ACC112 (cell line): ENCODE data around the gene GAS7.

ENCODE experiments used
- H2AFZ ChIP-seq: fragments of 200-600 bp; sonication (generic); one replicate; pipeline ENCODE4 v1.6.0; 2017; ENCODE audit warnings: antibody characterized with exemption, low read length; ENCODE audit not compliant: unreplicated experiment
- H3K27ac ChIP-seq: fragments of 200-600 bp; sonication (generic); 2 replicates; pipeline ENCODE4 v1.5.1; 2014; ENCODE audit warnings: low read depth, mild to moderate bottlenecking, antibody characterized with exemption, low read length, moderate library complexity
- H3K27me3 ChIP-seq: fragments of 200-600 bp; sonication (generic); 2 replicates; pipeline ENCODE4 v1.6.1; 2014; ENCODE audit warnings: mild to moderate bottlenecking, antibody characterized with exemption, low read length, moderate library complexity, mixed read lengths; ENCODE audit not compliant: insufficient read depth
- H3K36me3 ChIP-seq: fragments of 200-600 bp; sonication (generic); 2 replicates; pipeline ENCODE4 v1.6.1; 2016; ENCODE audit warnings: mild to moderate bottlenecking, antibody characterized with exemption, low read length, moderate library complexity, mixed read lengths; ENCODE audit not compliant: insufficient read depth
- H3K4me1 ChIP-seq: fragments of 200-600 bp; sonication (generic); one replicate; pipeline ENCODE4 v1.6.1; 2016; ENCODE audit warnings: low read length, mixed read lengths; ENCODE audit not compliant: insufficient read depth, unreplicated experiment, control insufficient read depth
- H3K4me3 ChIP-seq: fragments of 200-600 bp; sonication (generic); 2 replicates; pipeline ENCODE4 v1.5.1; 2014; ENCODE audit warnings: mild to moderate bottlenecking, low read depth, low read length
- H3K79me2 ChIP-seq: fragments of 200-600 bp; sonication (generic); one replicate; pipeline ENCODE4 v1.6.0; 2016; ENCODE audit warnings: low read length; ENCODE audit not compliant: control insufficient read depth, unreplicated experiment, insufficient read depth

The GAS7 gene

DNA sequence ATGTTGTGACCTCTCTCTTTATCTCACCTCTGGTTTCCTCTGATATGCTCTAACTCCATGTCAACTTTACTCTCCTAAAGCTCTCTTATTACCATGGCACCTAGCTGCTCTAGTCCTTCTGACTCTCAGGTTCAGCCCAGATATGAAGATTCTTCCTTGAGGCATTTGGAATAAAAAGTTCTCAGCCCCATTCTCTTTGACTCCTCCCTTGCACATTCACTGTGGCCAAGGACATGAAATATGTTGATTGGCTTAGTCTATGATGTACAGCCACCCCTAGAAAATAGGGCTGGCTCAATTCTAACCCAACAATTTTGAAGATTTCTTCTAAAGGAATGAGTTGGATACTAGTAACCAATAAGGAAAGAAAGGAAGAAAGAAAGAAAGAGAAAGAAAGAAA lies 20.8 kb upstream of the GAS7 start:
- Histone ChIP-seq H3K36me3 (no peaks in the 10 kb centered on the region), H3K27me3 (no peaks in the 10 kb centered on the region), H3K4me1 (no peaks in the 10 kb centered on the region), H3K79me2 (no peaks in the 10 kb centered on the region), H2AFZ (no peak overlapping the region), H3K27ac (no peak overlapping the region), H3K4me3 (no peak overlapping the region)

DNA sequence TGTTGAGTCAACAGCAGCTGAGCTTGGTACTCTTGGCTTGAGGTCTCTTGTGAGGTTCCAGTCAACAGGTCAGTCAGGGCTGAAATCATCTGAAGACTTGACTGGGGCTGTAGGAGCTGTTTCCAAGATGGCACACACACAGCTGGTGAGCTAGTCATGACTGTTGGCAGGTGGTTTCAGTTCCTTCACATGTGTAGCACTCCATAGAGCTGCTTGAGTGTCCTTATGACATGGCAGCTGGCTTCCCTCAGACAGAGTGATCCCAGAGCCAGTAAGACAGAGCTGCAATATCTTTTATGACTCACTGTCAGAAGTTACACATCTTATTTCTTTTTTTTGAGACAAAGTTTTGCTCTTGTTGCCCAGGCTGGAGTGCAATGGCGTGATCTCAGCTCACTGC lies 19.5 kb upstream of the GAS7 start:
- Histone ChIP-seq H3K79me2 (no peaks in the 10 kb centered on the region), H3K4me1 (no peaks in the 10 kb centered on the region), H2AFZ (no peak overlapping the region), H3K27ac (no peak overlapping the region), H3K36me3 (no peaks in the 10 kb centered on the region), H3K27me3 (no peaks in the 10 kb centered on the region), H3K4me3 (no peak overlapping the region)

DNA sequence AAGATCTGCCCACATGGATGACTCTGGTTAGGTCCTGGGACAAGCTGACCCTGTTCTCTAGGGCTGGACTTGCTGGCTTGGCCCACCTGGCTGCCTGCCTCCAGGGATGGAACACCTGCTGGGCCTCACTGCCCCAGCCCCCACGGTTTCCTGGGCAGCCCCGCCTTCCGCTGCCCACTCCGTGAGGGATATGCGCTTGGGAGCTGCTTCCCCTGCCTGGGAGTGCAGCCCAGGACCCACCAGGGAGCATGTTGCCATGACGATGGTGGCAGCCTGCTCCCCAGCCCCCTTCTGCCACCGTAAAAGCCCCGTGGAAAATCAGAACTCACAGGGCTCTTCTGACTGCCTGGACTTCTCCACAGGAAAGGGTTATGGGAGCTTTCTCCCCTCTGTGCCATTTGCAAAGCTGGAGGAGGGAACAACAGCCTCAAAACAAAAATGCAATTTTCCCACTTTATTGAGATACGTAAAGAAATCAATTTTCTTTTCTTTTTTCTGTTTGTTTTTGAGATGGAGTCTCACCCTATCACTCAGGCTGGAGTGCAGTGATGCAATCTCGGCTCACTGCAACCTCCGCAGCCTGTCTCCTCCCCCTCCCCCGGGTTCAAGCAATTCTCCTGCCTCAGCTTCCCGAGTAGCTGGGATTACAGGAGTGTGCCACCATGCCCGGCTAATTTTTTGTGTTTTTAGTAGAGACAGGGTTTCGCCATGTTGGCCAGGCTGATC lies 18.0 kb upstream of the GAS7 start:
- H2AFZ ChIP-seq = no peak overlapping the region
- H3K27me3 ChIP-seq = no peaks in the 10 kb centered on the region

DNA sequence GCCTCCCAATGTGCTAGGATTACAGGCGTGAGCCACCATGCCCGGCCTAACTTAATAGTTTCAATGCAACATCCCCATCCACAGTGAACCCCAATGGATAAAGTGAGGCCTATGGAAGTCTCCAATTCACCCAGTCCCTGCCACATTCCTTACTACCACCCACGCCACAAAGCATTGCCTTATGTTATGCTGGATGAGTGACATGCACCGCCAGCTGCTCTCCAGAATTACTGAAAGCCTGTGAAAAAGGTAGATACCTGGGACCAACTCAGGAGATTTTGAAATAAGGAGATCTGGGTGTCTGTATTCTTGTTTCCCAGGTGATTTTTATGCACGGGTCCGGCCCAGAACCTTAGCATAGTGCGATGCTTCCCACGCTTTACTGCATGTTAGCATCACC lies 16.9 kb upstream of the GAS7 start:
- Histone ChIP-seq H3K4me1 (no peaks in the 10 kb centered on the region), H3K4me3 (no peak overlapping the region), H3K27ac (no peak overlapping the region), H2AFZ (no peak overlapping the region), H3K79me2 (no peaks in the 10 kb centered on the region), H3K36me3 (no peaks in the 10 kb centered on the region), H3K27me3 (no peaks in the 10 kb centered on the region)

More for the DNA sequence above, 18.0 kb upstream of the GAS7 start:
- Histone ChIP-seq H3K4me1 (no peaks in the 10 kb centered on the region), H3K79me2 (no peaks in the 10 kb centered on the region), H3K36me3 (no peaks in the 10 kb centered on the region), H3K27ac (no peak overlapping the region), H3K4me3 (no peak overlapping the region)

DNA sequence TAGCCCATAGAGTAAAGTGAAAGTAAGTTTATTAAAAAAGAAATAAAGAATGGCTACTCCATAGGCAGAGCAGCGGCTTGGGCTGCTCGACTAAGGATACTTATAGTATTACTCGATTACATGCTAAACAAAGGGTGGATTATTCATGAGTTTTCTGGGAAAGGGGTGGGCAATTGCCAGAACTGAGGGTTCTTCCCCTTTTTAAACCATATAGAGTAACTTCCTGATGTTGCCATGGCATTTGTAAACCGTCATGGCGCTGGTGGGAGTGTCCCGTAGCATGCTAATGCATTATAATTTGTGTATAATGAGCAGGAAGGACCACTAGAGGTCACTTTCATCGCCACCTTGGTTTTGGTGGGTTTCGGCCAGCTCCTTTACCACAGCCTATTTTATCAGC lies 13.3 kb upstream of the GAS7 start:
- H3K27ac ChIP-seq = no peak overlapping the region
- no peaks in the 10 kb centered on the region for H3K79me2 ChIP-seq
- H3K4me3 ChIP-seq = no peak overlapping the region
- no peak overlapping the region for H2AFZ ChIP-seq
- no peaks in the 10 kb centered on the region for H3K36me3 ChIP-seq
- H3K27me3 ChIP-seq = no peaks in the 10 kb centered on the region
- no peaks in the 10 kb centered on the region for H3K4me1 ChIP-seq

DNA sequence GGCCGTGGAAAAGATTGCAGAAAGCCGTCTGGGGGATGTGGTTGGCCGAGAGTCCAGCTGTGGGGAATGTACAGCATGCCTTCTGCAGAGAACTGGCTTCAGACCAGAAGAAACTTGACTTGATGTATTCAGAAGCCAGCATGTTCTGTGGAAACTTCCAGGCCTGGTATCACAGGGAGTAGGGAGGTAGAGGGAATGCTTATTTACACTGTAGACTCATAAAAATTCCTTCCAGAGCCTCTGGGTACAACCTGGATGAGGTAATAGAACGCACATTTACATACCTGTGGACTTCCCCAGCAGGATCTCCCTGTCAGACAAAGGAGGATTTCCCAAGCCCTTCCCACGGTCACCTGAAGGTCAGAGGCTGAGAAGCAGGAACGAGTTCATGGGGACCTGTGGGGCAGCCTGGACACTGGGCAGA lies 11.8 kb upstream of the GAS7 start:
- Histone ChIP-seq H3K4me1 (no peaks in the 10 kb centered on the region), H3K36me3 (no peaks in the 10 kb centered on the region), H3K27ac (no peak overlapping the region)

DNA sequence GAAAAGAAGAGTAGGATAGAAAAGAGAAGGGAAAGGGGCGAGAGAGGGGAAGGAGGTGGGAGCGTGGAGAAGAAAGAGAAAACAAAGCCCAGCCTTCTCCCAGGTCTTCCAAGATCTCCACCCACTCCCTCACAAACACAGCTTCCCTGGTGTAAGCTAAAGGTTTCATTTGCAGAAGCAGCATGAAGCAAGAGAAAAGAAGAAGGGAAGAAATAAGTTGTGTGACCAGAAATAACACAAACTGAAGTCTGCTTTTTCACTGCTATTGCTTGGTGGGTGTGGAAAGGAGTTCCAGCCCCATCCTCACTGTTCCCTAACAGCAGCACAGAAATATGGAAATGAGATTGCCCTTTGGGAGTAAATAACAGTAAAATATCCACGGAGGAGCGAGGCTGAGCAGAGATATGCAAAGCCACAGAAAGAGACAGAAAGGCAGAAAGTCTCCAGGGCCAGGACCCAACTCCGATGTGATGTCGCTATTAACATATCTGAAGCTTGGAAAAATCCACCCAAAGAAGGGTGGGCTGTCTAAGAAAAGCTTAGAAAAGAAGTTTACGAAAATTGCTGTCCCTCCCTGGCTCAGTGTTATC lies 10.3 kb upstream of the GAS7 start:
- H3K27ac ChIP-seq = no peak overlapping the region

More for the DNA sequence above, 11.8 kb upstream of the GAS7 start:
- H3K27me3 ChIP-seq = no peaks in the 10 kb centered on the region
- no peak overlapping the region for H3K4me3 ChIP-seq
- H2AFZ ChIP-seq = no peak overlapping the region
- no peaks in the 10 kb centered on the region for H3K79me2 ChIP-seq

DNA sequence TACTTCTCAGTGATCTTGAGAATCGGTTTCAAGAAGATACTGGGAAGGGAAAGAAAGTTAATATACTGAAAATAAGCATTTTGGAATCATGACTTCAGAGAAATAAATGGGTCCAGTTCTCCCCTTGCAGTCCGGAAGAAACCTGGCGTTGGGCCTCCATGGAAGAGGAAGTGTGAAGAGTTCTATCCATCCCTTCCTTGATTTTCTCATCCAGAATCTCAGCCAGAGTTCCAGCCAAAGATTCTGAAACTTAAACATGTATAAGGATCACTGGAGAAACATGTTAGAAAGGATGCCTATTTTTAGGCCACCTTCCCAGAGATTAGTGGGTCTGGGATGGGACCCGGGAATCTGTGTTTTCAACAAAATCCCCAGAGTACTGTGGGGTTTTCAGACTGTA lies 8.7 kb upstream of the GAS7 start:
- H3K4me3 ChIP-seq = no peak overlapping the region
- H3K36me3 ChIP-seq = no peaks in the 10 kb centered on the region
- no peaks in the 10 kb centered on the region for H3K79me2 ChIP-seq
- H3K4me1 ChIP-seq = no peaks in the 10 kb centered on the region
- H3K27me3 ChIP-seq = no peaks in the 10 kb centered on the region
- H2AFZ ChIP-seq = no peak overlapping the region
- H3K27ac ChIP-seq = no peak overlapping the region

More for the DNA sequence above, 10.3 kb upstream of the GAS7 start:
- Histone ChIP-seq H3K4me3 (no peak overlapping the region), H3K36me3 (no peaks in the 10 kb centered on the region), H2AFZ (no peak overlapping the region), H3K4me1 (no peaks in the 10 kb centered on the region), H3K27me3 (no peaks in the 10 kb centered on the region), H3K79me2 (no peaks in the 10 kb centered on the region)

DNA sequence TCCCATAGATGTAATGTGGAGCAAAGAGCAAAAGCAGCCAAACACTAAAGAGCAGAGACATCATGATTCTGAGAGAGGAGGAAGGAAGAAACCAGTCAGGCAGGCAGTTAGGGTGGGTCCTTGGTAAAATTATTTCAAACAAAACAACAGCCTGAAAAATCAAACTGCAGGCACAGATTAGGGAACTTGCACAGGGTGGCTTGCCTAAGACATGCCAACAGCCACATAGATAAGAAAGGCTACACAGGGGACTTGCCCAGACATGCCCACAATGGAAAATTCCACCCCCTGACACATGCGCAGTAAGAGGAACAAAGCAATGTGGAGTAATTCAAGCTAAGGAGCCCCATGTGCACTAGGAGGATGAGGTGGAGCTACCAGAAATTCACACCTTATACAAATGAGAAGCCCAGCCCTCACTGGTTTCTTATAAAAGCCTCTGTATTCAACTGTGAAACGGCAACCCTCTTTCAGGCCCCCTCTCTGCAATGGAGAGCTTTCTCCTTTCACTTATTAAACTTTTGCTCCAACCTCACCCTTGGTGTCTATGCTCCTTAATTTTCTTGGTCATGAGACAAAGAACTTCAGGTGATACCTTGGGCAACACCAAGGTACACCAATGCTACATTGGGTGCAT lies 7.3 kb upstream of the GAS7 start:
- Histone ChIP-seq H2AFZ (no peak overlapping the region), H3K79me2 (no peaks in the 10 kb centered on the region), H3K4me3 (no peak overlapping the region), H3K4me1 (no peaks in the 10 kb centered on the region), H3K27ac (no peak overlapping the region), H3K36me3 (no peaks in the 10 kb centered on the region), H3K27me3 (peaks cover 3% of the 10 kb centered on the region)

DNA sequence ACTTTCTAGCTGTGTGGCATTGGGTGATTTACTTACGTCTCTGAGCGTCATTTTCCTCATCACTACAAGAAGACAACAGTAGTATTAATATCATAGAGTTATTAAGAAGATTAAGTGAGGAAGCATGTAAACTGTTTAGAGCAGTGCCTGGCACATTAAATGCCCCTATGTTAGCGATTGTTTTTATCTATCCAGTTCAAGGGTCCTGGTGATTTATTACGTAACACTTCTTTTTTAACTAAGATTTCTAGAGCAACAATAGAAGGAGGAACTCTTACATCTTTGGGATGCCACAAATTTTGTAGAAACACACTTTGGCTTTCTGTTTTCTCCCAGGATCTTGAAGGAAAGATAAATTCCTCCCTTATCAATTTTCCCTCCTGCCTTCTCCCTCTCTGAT lies 3.3 kb upstream of the GAS7 start:
- H3K36me3 ChIP-seq = no peaks in the 10 kb centered on the region
- H3K4me3 ChIP-seq = no peak overlapping the region
- no peaks in the 10 kb centered on the region for H3K79me2 ChIP-seq
- H3K27ac ChIP-seq = no peak overlapping the region
- H2AFZ ChIP-seq = no peak overlapping the region
- H3K4me1 ChIP-seq = no peaks in the 10 kb centered on the region
- H3K27me3 ChIP-seq = peaks cover 31% of the 10 kb centered on the region

DNA sequence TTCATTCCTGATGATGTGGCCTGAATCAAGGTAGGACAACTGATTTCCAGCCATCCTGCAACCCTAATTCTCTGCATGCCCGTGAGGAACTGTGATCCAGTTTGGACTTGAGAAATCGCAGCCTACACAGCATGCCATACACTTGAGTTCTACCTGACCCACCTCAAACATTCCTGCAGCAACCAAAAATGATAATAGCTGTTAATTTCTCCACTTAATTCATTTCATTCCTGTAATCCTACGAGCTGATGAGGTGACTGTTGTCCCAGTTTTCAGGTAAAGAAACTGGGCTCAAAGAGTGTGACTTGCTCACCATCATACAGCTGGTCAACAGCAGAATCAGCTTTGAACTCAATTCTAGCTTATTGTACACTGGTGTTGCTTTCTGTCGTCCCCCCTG lies 2.2 kb upstream of the GAS7 start:
- Histone ChIP-seq H3K36me3 (no peaks in the 10 kb centered on the region), H3K27me3 (peaks cover 33% of the 10 kb centered on the region), H3K4me1 (no peaks in the 10 kb centered on the region), H3K27ac (no peak overlapping the region), H2AFZ (no peak overlapping the region), H3K79me2 (no peaks in the 10 kb centered on the region), H3K4me3 (no peak overlapping the region)
